GM12864 (cell line): Measurements from ENCODE around the gene ANGPTL5.

Source experiments
- DNase-seq: peaks from one replicate; pipeline ENCODE4 v3.0.0-alpha.2; 2011; ENCODE audit warnings: low read depth
- H3K4me3 ChIP-seq: 2 replicates; pipeline ENCODE4 v1.5.1; 2011; ENCODE audit warnings: mild to moderate bottlenecking, low read depth, low read length, control low read depth
- CTCF ChIP-seq: IDR thresholded peaks from 2 replicates; pipeline ENCODE4 v1.5.1; 2011; ENCODE audit warnings: low read depth, mild to moderate bottlenecking, moderate library complexity, low read length, control low read depth, inconsistent platforms; ENCODE audit errors: missing control alignments

The ANGPTL5 gene

GRCh38 chr11:101915791-101916291, 481 bp downstream of the ANGPTL5 start:
- no peak for TF ChIP-seq CTCF
- H3K4me3 ChIP-seq: no peak overlapping the region
- DNase-seq: no peak

GRCh38 chr11:101914738-101915426, 1.4 kb downstream of the ANGPTL5 start, which contains the start of gene CEP126:
CEP126 (plus strand) TSS chr11:101915010; CDS start chr11:101915285, 275 bp downstream.
- TF ChIP-seq CTCF: no peak
- peak; percentile 48 for DNase-seq
- peak within 1 kb of the TSS; percentile 63 for H3K4me3 ChIP-seq

- DNase-seq: no peak
- TF ChIP-seq CTCF: no peak
These were observed 2.0 kb downstream of the ANGPTL5 start for GRCh38 chr11:101914341-101914737.

GRCh38 chr11:101913656-101914055, 2.7 kb downstream of the ANGPTL5 start:
- H3K4me3 ChIP-seq: no peak overlapping the region
- DNase-seq: no peak

More at GRCh38 chr11:101914341-101914737, 2.0 kb downstream of the ANGPTL5 start:
- peak overlapping the region; percentile 63 for H3K4me3 ChIP-seq

GRCh38 chr11:101912823-101913284, 3.5 kb downstream of the ANGPTL5 start:
- no peak for DNase-seq
- no peak overlapping the region for H3K4me3 ChIP-seq
- no peak for TF ChIP-seq CTCF

More at GRCh38 chr11:101913656-101914055, 2.7 kb downstream of the ANGPTL5 start:
- no peak for TF ChIP-seq CTCF

GRCh38 chr11:101909087-101909486, 7.2 kb downstream of the ANGPTL5 start:
- no peak overlapping the region for H3K4me3 ChIP-seq
- DNase-seq: no peak
- no peak for TF ChIP-seq CTCF
